ENCODE results near the gene NXF1. TPM values are rescaled to one million over a fixed set of nuclear protein-coding genes. Genes with fewer than 3 reads are reported as not detected.
A peak's percentile ranks its signal among the peaks of the same experiment; 100 is the strongest.
"Not testable (repeated sequence)": the region's sequence is repeated elsewhere in the genome, so short reads cannot be mapped to it uniquely, and the experiment has no call there.

NXF1 gene
- total RNA-seq, 1 donor from 2014 or later: 41.4 TPM

DNA sequence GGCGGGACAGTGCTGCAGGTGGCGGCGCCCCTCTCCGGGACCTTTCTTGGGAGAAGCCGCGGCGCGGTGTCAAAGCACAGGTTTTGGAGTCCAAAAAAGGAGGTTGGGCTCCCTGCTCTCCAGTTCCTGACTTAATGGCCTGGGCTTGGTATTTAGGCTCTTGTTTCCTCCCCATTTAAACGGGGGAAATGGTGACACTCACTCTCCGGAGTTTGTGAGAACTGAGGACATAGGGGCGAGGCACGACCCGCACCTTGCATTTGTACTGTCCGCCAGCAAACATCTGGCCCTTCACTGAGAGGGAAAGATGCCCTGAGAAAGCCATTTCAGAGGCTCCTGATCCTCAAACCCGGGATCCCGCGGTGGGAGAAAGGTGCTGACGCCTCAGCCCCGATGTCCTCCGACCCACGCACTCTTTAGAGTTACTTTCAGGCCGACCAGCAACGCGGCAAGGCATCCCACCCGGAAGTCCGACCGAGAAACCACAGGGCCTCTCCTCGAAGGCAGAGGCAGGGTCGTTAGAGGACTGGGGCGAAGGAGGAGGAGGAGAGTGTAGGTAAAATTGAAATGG is 37.0 kb upstream of the NXF1 start:
- DNase-seq (ENCODE audit: low read depth): no peak
- Histone ChIP-seq H3K36me3 (ENCODE audit: control insufficient read depth, insufficient read depth, low read length) (no peaks in the 10 kb centered on the region), H3K4me3 (ENCODE audit: low read depth, low read length) (peak overlapping the region; percentile 25), H3K27me3 (ENCODE audit: control insufficient read depth, insufficient read depth, low read length) (no peaks in the 10 kb centered on the region)
- TF ChIP-seq, protein P1, sequence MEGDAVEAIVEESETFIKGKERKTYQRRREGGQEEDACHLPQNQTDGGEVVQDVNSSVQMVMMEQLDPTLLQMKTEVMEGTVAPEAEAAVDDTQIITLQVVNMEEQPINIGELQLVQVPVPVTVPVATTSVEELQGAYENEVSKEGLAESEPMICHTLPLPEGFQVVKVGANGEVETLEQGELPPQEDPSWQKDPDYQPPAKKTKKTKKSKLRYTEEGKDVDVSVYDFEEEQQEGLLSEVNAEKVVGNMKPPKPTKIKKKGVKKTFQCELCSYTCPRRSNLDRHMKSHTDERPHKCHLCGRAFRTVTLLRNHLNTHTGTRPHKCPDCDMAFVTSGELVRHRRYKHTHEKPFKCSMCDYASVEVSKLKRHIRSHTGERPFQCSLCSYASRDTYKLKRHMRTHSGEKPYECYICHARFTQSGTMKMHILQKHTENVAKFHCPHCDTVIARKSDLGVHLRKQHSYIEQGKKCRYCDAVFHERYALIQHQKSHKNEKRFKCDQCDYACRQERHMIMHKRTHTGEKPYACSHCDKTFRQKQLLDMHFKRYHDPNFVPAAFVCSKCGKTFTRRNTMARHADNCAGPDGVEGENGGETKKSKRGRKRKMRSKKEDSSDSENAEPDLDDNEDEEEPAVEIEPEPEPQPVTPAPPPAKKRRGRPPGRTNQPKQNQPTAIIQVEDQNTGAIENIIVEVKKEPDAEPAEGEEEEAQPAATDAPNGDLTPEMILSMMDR (IDR thresholded peaks at IDR 0.05; ENCODE audit: insufficient read depth, low read length, poor library complexity, severe bottlenecking): no peak

DNA sequence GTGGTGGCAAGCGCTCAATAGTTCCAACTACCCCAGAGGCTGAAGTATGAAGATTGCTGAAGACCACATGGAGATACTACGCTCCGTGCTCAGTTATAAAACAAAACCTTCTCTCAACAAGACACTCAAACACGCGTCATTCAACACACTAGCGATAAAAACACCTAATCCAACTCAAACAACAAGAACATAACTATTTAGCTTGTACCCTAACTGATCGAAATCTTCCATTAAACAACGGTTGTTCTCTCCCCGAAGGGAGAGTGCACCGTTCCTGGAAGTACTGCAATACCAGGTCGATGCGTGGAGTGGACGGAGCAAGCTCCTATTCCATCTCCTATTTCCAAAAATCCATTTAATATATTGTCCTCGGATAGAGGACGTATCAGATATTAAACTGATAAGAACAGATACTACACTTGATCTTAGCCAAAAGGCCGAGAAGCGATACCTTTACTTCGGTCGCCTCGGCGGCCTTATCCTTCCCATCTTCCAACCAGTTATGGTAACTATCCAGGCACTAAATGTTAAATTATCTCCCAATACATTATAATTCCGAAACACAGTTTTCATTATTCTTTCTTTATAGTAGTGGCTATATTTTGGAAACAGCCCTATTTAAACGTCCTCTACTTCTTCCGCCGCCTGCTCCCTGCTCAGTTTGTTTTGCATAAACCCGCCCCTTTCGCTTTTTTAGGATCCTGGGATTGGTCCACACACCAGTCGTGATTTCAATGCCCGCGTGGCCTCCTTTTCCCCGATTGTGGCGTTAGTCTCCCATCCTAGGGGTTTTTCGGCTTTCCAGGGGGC is 36.3 kb upstream of the NXF1 start:
- Histone ChIP-seq H3K4me3 (ENCODE audit: low read depth, low read length) (peak overlapping the region; percentile 25), H3K36me3 (ENCODE audit: control insufficient read depth, insufficient read depth, low read length) (no peaks in the 10 kb centered on the region), H3K27me3 (ENCODE audit: control insufficient read depth, insufficient read depth, low read length) (no peaks in the 10 kb centered on the region)
- TF ChIP-seq, protein P1 (IDR thresholded peaks at IDR 0.05; ENCODE audit: insufficient read depth, low read length, poor library complexity, severe bottlenecking): no peak
- peak; percentile 99 for DNase-seq (ENCODE audit: low read depth)

DNA sequence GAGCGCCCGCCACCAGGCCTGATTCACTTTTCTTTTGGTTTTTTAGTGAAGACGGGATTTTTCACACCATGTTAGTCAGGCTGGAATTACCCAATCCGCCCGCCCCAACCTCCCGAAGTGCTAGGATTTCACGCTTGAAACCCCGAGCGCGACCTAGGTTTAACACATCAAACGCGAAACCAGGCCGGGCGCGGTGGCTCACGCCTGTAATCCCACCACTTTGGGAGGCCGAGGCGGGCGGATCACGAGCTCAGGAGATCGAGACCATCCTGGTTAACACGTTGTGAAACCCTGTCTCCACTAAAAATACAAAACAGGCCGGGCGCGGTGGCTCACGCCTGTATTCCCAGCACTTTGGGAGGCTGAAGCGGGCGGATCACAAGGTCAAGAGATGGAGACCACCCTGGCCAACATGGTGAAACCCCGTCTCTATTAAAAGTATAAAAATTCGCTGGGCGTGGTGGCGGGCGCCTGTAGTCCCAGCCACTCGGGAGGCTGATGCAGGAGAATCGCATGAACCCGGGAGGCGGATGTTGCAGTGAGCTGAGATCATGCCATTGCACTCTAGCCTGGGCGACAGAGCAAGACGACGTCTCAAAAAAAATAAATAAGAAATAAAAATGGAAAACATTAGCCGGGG is 35.6 kb upstream of the NXF1 start:
- H3K4me3 ChIP-seq (ENCODE audit: low read depth, low read length): peak overlapping the region; percentile 87
- DNase-seq (ENCODE audit: low read depth); H3K27me3 ChIP-seq (ENCODE audit: control insufficient read depth, insufficient read depth, low read length); H3K36me3 ChIP-seq (ENCODE audit: control insufficient read depth, insufficient read depth, low read length): not testable (repeated sequence)

DNA sequence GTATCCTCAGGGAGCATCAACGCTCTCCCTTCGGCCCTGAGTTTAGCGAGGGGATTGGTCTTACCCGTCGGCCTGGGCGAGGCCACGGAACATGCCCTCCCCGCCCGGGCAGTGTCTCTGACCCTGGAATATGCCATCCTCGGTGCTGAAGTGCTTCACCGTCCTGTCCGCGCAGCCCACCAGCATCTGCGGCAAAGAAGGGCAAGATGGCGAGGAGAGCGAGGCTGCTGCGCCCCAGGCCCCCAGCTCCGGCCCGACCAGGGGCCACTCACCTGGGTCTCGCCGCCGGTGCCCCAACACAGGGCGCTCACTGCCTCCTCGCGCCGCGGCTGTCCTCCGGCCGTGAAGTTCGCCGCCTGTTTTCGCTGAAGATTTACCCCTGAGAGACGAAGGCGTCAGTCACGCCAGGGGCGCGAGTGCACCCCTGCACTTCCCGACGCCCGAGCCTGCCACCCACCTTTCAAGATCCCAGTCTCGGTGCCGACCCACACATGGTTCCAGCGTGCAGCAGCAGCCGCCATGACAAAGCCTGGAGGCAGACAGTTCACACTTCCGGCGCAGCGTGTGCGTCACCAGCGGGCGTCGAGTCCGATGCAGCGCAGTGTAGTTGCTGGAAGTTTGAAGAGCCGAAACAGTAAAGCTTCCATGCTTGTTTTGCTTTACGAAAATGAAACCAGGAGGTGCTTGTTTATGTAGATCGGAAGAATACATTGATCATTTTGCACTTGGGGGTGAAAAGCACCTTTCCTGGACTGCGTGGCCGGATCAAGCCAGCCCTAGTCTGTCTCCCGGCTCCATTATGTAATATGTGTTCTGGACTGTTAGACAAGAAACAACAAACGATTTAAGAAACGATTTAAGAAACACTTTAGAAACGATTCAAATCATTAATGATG is 34.1 kb upstream of the NXF1 start, which contains the start of gene WDR74:
Gene WDR74, minus strand, starts transcription at position 541 of the 896 bp plus-strand sequence. Its CDS starts 20 bp downstream, at position 521.
- peak; percentile 73 for DNase-seq (ENCODE audit: low read depth)
- Histone ChIP-seq H3K36me3 (ENCODE audit: control insufficient read depth, insufficient read depth, low read length) (peaks cover 2% of the 10 kb centered on the region), H3K27me3 (ENCODE audit: control insufficient read depth, insufficient read depth, low read length) (no peaks in the 10 kb centered on the region), H3K4me3 (ENCODE audit: low read depth, low read length) (peak within 1 kb of the TSS; percentile 87)
- TF ChIP-seq, protein P1 (IDR thresholded peaks at IDR 0.05; ENCODE audit: insufficient read depth, low read length, poor library complexity, severe bottlenecking): no peak

DNA sequence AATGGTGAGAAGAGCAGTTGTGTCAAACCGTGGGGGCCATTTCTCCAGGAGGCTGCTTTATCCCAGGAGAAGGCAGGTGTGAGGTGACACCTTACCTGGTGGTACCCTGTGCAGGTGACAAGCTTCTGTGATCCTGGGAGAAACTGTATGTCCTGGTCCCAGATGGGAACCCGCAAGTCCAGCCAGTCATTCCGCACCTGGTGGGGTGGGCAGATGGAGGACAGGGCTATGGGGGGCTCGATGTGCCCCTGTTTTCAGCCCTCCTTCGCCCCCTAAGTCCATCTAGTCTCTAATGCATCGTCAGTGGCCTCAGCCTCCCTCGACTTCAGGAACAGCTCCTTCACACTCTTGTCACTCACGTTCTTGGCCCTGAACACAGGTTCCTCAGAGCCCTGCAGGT is 30.1 kb upstream of the NXF1 start:
- H3K4me3 ChIP-seq (ENCODE audit: low read depth, low read length): no peak overlapping the region
- DNase-seq (ENCODE audit: low read depth): no peak

More for the DNA sequence above, 30.1 kb upstream of the NXF1 start:
- no peaks in the 10 kb centered on the region for H3K27me3 ChIP-seq (ENCODE audit: control insufficient read depth, insufficient read depth, low read length)
- TF ChIP-seq, protein P1 (IDR thresholded peaks at IDR 0.05; ENCODE audit: insufficient read depth, low read length, poor library complexity, severe bottlenecking): no peak
- peaks cover 2% of the 10 kb centered on the region for H3K36me3 ChIP-seq (ENCODE audit: control insufficient read depth, insufficient read depth, low read length)
